HEK293 (cell line): ENCODE results near the gene DUT.

Experiments
- CTCF ChIP-seq: fragments of 450-650 bp; formaldehyde crosslinking; IDR thresholded peaks from 2 replicates; pipeline ENCODE4 v1.5.1; 2016; ENCODE audit warnings: missing biosample characterization, missing genetic modification characterization
- REST ChIP-seq: fragments of 450-650 bp; formaldehyde crosslinking; IDR thresholded peaks from 2 replicates; pipeline ENCODE4 v1.5.1; 2016; ENCODE audit warnings: missing biosample characterization, missing genetic modification characterization
- ZNF138 ChIP-seq: fragments of 450-650 bp; formaldehyde crosslinking; IDR thresholded peaks from 2 replicates; pipeline ENCODE4 v1.5.1; 2016; ENCODE audit warnings: missing biosample characterization, missing genetic modification characterization, borderline replicate concordance
- ZNF292 ChIP-seq: fragments of 450-650 bp; formaldehyde crosslinking; IDR thresholded peaks from 2 replicates; pipeline ENCODE4 v1.5.1; 2016; ENCODE audit warnings: low read depth, missing biosample characterization, missing genetic modification characterization, borderline replicate concordance

DNA sequence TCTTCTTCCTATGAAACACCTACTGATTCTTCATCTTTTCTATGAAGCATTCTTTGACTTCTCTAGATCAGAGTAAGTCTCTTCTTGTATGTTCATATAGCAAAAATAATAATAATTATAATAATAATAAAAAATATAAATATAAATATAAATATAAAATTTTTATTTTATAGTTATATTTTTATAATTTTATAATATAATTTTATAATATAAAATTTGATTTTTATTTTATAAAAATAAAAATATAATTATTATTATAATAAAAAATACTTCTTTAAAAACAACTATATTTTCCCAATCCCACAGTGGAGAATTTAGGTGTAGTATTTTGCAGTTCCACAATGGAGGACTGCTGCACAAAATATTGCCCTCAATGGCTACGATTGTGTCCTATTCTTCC is 34.3 kb downstream of the DUT start:
- no peak for TF ChIP-seq ZNF292
- no peak for TF ChIP-seq CTCF (tag by site-specific recombination)
- TF ChIP-seq REST (tag by site-specific recombination), result no peak
- no peak for TF ChIP-seq ZNF138
